HepG2 (cell line): Measurements from ENCODE around the gene SCYL1. TPM values are rescaled to one million over a fixed set of nuclear protein-coding genes. Genes with fewer than 3 reads are reported as not detected.
A peak's percentile ranks its signal among the peaks of the same experiment; 100 is the strongest.

ENCODE experiments used
- ATRX ChIP-seq: sonication (generic); formaldehyde crosslinking; IDR thresholded peaks from 2 replicates; pipeline ENCODE4 v1.4.0; 2020; ENCODE audit warnings: missing genetic modification reagents, borderline replicate concordance
- LRRFIP1 ChIP-seq: sonication (generic); formaldehyde crosslinking; conservative IDR thresholded peaks from 2 replicates; pipeline ENCODE4 v1.4.0; 2020; ENCODE audit warnings: missing genetic modification reagents
- NFE2 ChIP-seq: sonication (generic); formaldehyde crosslinking; IDR thresholded peaks from 2 replicates; pipeline ENCODE4 v1.4.0; 2020; ENCODE audit warnings: missing genetic modification reagents
- PCBP1 ChIP-seq: fragments of 200-400 bp; formaldehyde crosslinking; IDR thresholded peaks from 2 replicates; pipeline ENCODE4 v1.6.1; 2017; ENCODE audit warnings: mild to moderate bottlenecking, low read depth, low read length, borderline replicate concordance
- PTBP1 ChIP-seq: fragments of 200-400 bp; formaldehyde crosslinking; IDR thresholded peaks from 2 replicates; pipeline ENCODE4 v1.6.1; 2018; ENCODE audit warnings: low read length, low read depth; ENCODE audit not compliant: poor library complexity, severe bottlenecking
- ZFP36L2 ChIP-seq: sonication (generic); formaldehyde crosslinking; IDR thresholded peaks from 2 replicates; pipeline ENCODE4 v1.4.0; 2020; ENCODE audit warnings: missing genetic modification reagents
- ZNF160 ChIP-seq: sonication (generic); formaldehyde crosslinking; IDR thresholded peaks from 2 replicates; pipeline ENCODE4 v1.8.0; 2022; ENCODE audit warnings: mild to moderate bottlenecking, inconsistent platforms, missing genetic modification reagents
- ZNF558 ChIP-seq: sonication (generic); formaldehyde crosslinking; IDR thresholded peaks from 2 replicates; pipeline ENCODE4 v1.9.0; 2022; ENCODE audit warnings: mild to moderate bottlenecking, missing genetic modification reagents, borderline replicate concordance
- ZNF720 ChIP-seq: sonication (generic); formaldehyde crosslinking; IDR thresholded peaks from 2 replicates; pipeline ENCODE4 v1.4.0; 2020; ENCODE audit warnings: missing genetic modification reagents
- polyA plus RNA-seq, 8 experiments: library from polyadenylated mRNA; depleted of rRNA in 3 of 8; stranded (reverse) in 7 of 8; unstranded in 1 of 8; fragments of >200 nt; fragmentation: Illumina TruSeq in 4 of 8; extraction: Trizol in 4 of 8; gene quantifications; 2 replicates each; pipeline versions ENCODE4 v1.2.1 to v1.2.3, GENCODE V29; 2011 to 2016; ENCODE audit warnings: low read depth in 4 of 8, missing spikeins in 1 of 8, mixed read lengths in 1 of 8; ENCODE audit not compliant: insufficient read depth in 1 of 8
- total RNA-seq, 5 experiments: library from RNA; depleted of rRNA; stranded (reverse); fragments of >200 nt; fragmentation: Illumina TruSeq; extraction: Trizol; gene quantifications; 2 replicates each; pipeline ENCODE4 v1.2.3, GENCODE V29; 2016; ENCODE audit warnings: low read depth in 1 of 5
- TF ChIP-seq, protein P1 (sequence below): IDR thresholded peaks from 2 replicates; pipeline ENCODE4 v1.6.1; 2016; ENCODE audit warnings: low read depth, missing genetic modification reagents, missing compliant biosample characterization
- TF ChIP-seq, protein P2 (sequence below): sonication (generic); formaldehyde crosslinking; IDR thresholded peaks from 2 replicates; pipeline ENCODE4 v1.5.0; 2020; ENCODE audit warnings: mild to moderate bottlenecking, missing genetic modification reagents
- TF ChIP-seq, protein P3 (sequence below): sonication (generic); formaldehyde crosslinking; IDR thresholded peaks from 2 replicates; pipeline ENCODE4 v1.5.0; 2020; ENCODE audit warnings: missing genetic modification reagents
- TF ChIP-seq, protein P4 (sequence below): sonication (generic); formaldehyde crosslinking; IDR thresholded peaks from 2 replicates; pipeline ENCODE4 v1.4.0; 2020; ENCODE audit warnings: missing genetic modification reagents

Gene SCYL1
- total and polyA plus RNA-seq, 2 of the 13 experiments (the other 11 are each of a cell fraction or from before 2014, with no cell fraction given) = 65.9 to 103 TPM

- TF ChIP-seq, protein P1, sequence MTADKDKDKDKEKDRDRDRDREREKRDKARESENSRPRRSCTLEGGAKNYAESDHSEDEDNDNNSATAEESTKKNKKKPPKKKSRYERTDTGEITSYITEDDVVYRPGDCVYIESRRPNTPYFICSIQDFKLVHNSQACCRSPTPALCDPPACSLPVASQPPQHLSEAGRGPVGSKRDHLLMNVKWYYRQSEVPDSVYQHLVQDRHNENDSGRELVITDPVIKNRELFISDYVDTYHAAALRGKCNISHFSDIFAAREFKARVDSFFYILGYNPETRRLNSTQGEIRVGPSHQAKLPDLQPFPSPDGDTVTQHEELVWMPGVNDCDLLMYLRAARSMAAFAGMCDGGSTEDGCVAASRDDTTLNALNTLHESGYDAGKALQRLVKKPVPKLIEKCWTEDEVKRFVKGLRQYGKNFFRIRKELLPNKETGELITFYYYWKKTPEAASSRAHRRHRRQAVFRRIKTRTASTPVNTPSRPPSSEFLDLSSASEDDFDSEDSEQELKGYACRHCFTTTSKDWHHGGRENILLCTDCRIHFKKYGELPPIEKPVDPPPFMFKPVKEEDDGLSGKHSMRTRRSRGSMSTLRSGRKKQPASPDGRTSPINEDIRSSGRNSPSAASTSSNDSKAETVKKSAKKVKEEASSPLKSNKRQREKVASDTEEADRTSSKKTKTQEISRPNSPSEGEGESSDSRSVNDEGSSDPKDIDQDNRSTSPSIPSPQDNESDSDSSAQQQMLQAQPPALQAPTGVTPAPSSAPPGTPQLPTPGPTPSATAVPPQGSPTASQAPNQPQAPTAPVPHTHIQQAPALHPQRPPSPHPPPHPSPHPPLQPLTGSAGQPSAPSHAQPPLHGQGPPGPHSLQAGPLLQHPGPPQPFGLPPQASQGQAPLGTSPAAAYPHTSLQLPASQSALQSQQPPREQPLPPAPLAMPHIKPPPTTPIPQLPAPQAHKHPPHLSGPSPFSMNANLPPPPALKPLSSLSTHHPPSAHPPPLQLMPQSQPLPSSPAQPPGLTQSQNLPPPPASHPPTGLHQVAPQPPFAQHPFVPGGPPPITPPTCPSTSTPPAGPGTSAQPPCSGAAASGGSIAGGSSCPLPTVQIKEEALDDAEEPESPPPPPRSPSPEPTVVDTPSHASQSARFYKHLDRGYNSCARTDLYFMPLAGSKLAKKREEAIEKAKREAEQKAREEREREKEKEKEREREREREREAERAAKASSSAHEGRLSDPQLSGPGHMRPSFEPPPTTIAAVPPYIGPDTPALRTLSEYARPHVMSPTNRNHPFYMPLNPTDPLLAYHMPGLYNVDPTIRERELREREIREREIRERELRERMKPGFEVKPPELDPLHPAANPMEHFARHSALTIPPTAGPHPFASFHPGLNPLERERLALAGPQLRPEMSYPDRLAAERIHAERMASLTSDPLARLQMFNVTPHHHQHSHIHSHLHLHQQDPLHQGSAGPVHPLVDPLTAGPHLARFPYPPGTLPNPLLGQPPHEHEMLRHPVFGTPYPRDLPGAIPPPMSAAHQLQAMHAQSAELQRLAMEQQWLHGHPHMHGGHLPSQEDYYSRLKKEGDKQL (CRISPR knock-in tag) = no peak
- TF ChIP-seq ZFP36L2 (CRISPR knock-in tag) (no peak), ATRX (CRISPR knock-in tag) (no peak), PTBP1 (no peak), ZNF558 (peak; percentile 59; the same call in 1 of the 2 replicates), LRRFIP1 (CRISPR knock-in tag) (no peak), ZNF720 (CRISPR knock-in tag) (no peak), PCBP1 (no peak; the same call in 1 of the 2 replicates), ZNF160 (peak; percentile 21; the same call in 1 of the 2 replicates), NFE2 (no peak)
- TF ChIP-seq, protein P2, sequence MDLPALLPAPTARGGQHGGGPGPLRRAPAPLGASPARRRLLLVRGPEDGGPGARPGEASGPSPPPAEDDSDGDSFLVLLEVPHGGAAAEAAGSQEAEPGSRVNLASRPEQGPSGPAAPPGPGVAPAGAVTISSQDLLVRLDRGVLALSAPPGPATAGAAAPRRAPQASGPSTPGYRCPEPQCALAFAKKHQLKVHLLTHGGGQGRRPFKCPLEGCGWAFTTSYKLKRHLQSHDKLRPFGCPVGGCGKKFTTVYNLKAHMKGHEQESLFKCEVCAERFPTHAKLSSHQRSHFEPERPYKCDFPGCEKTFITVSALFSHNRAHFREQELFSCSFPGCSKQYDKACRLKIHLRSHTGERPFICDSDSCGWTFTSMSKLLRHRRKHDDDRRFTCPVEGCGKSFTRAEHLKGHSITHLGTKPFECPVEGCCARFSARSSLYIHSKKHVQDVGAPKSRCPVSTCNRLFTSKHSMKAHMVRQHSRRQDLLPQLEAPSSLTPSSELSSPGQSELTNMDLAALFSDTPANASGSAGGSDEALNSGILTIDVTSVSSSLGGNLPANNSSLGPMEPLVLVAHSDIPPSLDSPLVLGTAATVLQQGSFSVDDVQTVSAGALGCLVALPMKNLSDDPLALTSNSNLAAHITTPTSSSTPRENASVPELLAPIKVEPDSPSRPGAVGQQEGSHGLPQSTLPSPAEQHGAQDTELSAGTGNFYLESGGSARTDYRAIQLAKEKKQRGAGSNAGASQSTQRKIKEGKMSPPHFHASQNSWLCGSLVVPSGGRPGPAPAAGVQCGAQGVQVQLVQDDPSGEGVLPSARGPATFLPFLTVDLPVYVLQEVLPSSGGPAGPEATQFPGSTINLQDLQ (CRISPR knock-in tag) = 0 out of 2 replicates have a peak, but pooled peaks have one; percentile 67
- TF ChIP-seq, protein P3, sequence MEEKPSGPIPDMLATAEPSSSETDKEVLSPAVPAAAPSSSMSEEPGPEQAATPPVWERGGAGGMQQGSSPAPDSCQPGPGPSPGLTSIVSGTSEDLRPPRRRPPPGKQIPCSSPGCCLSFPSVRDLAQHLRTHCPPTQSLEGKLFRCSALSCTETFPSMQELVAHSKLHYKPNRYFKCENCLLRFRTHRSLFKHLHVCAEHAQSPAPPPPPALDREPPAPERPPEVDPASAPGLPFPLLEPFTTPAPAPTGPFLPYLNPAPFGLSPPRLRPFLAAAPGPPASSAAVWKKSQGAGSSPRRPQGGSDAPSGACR = peak; percentile 88
- TF ChIP-seq, protein P4, sequence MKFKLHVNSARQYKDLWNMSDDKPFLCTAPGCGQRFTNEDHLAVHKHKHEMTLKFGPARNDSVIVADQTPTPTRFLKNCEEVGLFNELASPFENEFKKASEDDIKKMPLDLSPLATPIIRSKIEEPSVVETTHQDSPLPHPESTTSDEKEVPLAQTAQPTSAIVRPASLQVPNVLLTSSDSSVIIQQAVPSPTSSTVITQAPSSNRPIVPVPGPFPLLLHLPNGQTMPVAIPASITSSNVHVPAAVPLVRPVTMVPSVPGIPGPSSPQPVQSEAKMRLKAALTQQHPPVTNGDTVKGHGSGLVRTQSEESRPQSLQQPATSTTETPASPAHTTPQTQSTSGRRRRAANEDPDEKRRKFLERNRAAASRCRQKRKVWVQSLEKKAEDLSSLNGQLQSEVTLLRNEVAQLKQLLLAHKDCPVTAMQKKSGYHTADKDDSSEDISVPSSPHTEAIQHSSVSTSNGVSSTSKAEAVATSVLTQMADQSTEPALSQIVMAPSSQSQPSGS (CRISPR knock-in tag) = peak; percentile 72
These were observed 27.5 kb upstream of the SCYL1 start (continued) for GRCh38 chr11:65497141-65498041.
